Osteocyte (in vitro differentiated cells): ENCODE results near the gene BIRC7. TPM values are rescaled to one million over a fixed set of nuclear protein-coding genes. Genes with fewer than 3 reads are reported as not detected.

Experiments
- DNase-seq: peaks from one replicate; pipeline ENCODE4 v3.0.0; 2021; ENCODE audit warnings: mixed read lengths; ENCODE audit not compliant: unreplicated experiment; ENCODE audit errors: extremely low spot score
- H3K27ac Mint-ChIP-seq: one replicate; pipeline ENCODE4 v1.8.0; 2021; ENCODE audit warnings: mild to moderate bottlenecking, mixed read lengths; ENCODE audit not compliant: unreplicated experiment
- H3K27me3 Mint-ChIP-seq: one replicate; pipeline ENCODE4 v1.8.0; 2021; ENCODE audit warnings: mixed read lengths; ENCODE audit not compliant: unreplicated experiment
- H3K36me3 Mint-ChIP-seq: one replicate; pipeline ENCODE4 v1.8.0; 2021; ENCODE audit warnings: mixed read lengths; ENCODE audit not compliant: unreplicated experiment
- H3K4me1 Mint-ChIP-seq: one replicate; pipeline ENCODE4 v1.8.0; 2021; ENCODE audit warnings: mixed read lengths; ENCODE audit not compliant: unreplicated experiment
- H3K4me3 Mint-ChIP-seq: one replicate; pipeline ENCODE4 v1.8.0; 2021; ENCODE audit warnings: mild to moderate bottlenecking, moderate library complexity, mixed read lengths; ENCODE audit not compliant: unreplicated experiment
- H3K9me3 Mint-ChIP-seq: one replicate; pipeline ENCODE4 v1.8.0; 2021; ENCODE audit warnings: mixed read lengths; ENCODE audit not compliant: unreplicated experiment
- total RNA-seq: library from RNA; stranded (reverse); gene quantifications from 2 replicates; pipeline ENCODE4 v1.2.1, GENCODE V29; 2021
- TF ChIP-seq, protein P1 (sequence below): fragments of 200-600 bp; sonication (generic); IDR thresholded peaks from 2 replicates; pipeline ENCODE4 v1.5.0; 2021; ENCODE audit warnings: antibody characterized with exemption, mild to moderate bottlenecking, moderate library complexity

BIRC7 gene
- total RNA-seq, 1 donor from 2014 or later, result not detected

- Mint-ChIP-seq H3K4me1 (no peaks in the 10 kb centered on the region), H3K9me3 (no peaks in the 10 kb centered on the region), H3K36me3 (no peaks in the 10 kb centered on the region), H3K4me3 (no peak overlapping the region), H3K27me3 (peaks cover 7% of the 10 kb centered on the region), H3K27ac (no peak overlapping the region)
- no peak for DNase-seq
- TF ChIP-seq, protein P1, sequence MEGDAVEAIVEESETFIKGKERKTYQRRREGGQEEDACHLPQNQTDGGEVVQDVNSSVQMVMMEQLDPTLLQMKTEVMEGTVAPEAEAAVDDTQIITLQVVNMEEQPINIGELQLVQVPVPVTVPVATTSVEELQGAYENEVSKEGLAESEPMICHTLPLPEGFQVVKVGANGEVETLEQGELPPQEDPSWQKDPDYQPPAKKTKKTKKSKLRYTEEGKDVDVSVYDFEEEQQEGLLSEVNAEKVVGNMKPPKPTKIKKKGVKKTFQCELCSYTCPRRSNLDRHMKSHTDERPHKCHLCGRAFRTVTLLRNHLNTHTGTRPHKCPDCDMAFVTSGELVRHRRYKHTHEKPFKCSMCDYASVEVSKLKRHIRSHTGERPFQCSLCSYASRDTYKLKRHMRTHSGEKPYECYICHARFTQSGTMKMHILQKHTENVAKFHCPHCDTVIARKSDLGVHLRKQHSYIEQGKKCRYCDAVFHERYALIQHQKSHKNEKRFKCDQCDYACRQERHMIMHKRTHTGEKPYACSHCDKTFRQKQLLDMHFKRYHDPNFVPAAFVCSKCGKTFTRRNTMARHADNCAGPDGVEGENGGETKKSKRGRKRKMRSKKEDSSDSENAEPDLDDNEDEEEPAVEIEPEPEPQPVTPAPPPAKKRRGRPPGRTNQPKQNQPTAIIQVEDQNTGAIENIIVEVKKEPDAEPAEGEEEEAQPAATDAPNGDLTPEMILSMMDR, result no peak
These were observed 47.6 kb upstream of the BIRC7 start for GRCh38 chr20:63188159-63188442.

DNA sequence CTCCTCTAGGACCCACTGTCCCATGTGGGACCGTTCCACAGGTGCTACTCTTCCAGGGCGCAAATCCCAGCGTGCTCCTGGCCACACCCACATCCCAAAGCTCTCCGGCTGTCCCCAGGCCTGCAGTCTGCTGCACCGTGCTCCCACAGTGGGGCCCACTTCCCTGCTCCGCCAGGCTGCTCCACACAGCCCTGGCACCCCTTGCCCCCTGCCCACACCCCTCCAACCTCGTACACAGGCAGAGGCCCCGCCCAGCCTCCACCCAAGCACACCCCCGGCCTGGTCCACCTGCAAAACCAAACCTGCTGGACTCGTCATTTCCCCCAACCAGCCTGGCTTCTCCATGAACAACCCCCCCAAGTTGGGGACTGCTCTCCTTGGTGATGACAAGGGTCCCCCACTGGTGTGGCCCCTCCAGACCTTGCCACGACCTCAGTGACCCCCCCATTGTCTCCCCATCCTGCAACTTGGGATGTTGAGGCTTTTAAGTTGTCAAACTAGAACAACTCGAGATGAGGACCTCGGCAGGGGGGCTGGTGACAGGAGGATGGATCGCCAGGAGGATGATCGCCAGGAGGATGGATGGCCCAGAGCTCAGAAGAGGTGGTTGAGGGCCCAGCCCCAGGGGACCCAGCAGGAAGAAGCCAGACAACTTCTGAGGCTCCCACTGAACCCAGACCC lies 46.9 kb upstream of the BIRC7 start:
- Mint-ChIP-seq H3K4me1 (no peaks in the 10 kb centered on the region), H3K4me3 (no peak overlapping the region), H3K9me3 (no peaks in the 10 kb centered on the region), H3K27ac (no peak overlapping the region), H3K27me3 (peaks cover 2% of the 10 kb centered on the region), H3K36me3 (no peaks in the 10 kb centered on the region)
- TF ChIP-seq, protein P1, result no peak
- no peak for DNase-seq

DNA sequence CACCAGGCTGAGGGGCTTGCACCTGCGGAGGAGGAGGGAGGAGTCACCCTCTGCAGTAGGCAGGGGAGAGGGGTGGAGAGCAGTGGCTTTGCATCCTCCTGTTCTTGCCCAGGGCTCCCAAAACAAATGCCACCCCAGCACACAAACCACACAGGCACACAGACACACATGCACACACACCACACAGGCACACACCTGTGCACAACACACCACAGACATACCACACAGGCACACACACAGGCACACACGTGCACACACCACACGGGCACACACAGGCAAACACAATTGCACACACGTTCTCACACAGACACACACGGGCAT lies 46.4 kb upstream of the BIRC7 start:
- H3K27ac Mint-ChIP-seq, result no peak overlapping the region
- H3K4me3 Mint-ChIP-seq, result no peak overlapping the region
- H3K4me1 Mint-ChIP-seq, result no peaks in the 10 kb centered on the region
- no peaks in the 10 kb centered on the region for H3K27me3 Mint-ChIP-seq
- TF ChIP-seq, protein P1, result no peak
- H3K9me3 Mint-ChIP-seq, result no peaks in the 10 kb centered on the region
- no peaks in the 10 kb centered on the region for H3K36me3 Mint-ChIP-seq
- no peak for DNase-seq

- peaks cover 6% of the 10 kb centered on the region for H3K36me3 Mint-ChIP-seq
- no peaks in the 10 kb centered on the region for H3K4me1 Mint-ChIP-seq
- TF ChIP-seq, protein P1, result no peak
- H3K27ac Mint-ChIP-seq, result no peak overlapping the region
- H3K27me3 Mint-ChIP-seq, result no peaks in the 10 kb centered on the region
- DNase-seq, result no peak
- no peaks in the 10 kb centered on the region for H3K9me3 Mint-ChIP-seq
- H3K4me3 Mint-ChIP-seq, result no peak overlapping the region
These were observed 45.7 kb upstream of the BIRC7 start for GRCh38 chr20:63189846-63190559.

- Mint-ChIP-seq H3K9me3 (no peaks in the 10 kb centered on the region), H3K27me3 (no peaks in the 10 kb centered on the region), H3K27ac (no peak overlapping the region), H3K4me1 (no peaks in the 10 kb centered on the region), H3K36me3 (peaks cover 12% of the 10 kb centered on the region), H3K4me3 (no peak overlapping the region)
- TF ChIP-seq, protein P1, result no peak
- DNase-seq, result no peak
These were observed 44.9 kb upstream of the BIRC7 start for GRCh38 chr20:63190828-63191227.
